ENCODE measurements around the gene CALHM3.

Gene CALHM3

GRCh38 chr10:103499881-103500280 lies 20.8 kb upstream of the CALHM3 start:
- no peak for DNase-seq (ENCODE audit: extremely low read depth, low read depth)
- TF ChIP-seq, protein P1, sequence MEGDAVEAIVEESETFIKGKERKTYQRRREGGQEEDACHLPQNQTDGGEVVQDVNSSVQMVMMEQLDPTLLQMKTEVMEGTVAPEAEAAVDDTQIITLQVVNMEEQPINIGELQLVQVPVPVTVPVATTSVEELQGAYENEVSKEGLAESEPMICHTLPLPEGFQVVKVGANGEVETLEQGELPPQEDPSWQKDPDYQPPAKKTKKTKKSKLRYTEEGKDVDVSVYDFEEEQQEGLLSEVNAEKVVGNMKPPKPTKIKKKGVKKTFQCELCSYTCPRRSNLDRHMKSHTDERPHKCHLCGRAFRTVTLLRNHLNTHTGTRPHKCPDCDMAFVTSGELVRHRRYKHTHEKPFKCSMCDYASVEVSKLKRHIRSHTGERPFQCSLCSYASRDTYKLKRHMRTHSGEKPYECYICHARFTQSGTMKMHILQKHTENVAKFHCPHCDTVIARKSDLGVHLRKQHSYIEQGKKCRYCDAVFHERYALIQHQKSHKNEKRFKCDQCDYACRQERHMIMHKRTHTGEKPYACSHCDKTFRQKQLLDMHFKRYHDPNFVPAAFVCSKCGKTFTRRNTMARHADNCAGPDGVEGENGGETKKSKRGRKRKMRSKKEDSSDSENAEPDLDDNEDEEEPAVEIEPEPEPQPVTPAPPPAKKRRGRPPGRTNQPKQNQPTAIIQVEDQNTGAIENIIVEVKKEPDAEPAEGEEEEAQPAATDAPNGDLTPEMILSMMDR (IDR thresholded peaks at IDR 0.05; ENCODE audit: low read depth, low read length, missing control alignments), result no peak
- H3K4me3 ChIP-seq (replicated peaks; ENCODE audit: low read depth, low read length), result no peak overlapping the region

DNA sequence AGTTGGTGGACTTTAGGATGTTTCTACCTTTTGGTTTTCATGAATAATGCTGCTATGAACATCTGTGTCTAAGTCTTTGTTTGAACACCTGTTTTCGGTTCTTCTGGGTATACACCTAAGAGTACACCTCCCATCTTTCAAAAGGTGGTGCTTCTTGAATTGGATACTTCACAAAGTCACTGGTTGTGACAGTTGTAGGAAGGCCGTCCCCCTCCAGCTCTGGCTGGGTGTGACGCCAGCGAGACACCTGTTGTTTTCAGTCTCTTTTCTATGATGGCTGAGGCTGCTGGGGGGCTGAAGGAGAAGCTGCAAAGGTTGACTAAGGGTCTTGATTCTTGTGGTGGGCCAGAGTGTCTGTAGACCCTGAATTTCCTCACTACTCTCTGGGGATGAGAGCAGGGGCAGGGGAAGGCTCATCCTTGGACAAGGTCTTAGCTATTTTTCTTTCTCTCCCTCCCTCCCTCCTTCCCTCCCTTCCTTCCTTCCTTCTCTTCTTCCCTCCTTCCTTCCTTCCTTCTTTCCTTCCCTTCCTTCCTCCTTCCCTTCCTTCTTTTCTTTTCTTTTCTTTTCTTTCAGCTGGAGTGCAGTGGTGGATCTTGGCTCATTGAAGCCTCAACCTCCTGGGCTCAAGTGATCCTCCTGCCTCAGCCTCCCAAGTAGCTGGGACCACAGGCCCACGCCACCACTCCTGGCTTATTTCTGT lies 20.0 kb upstream of the CALHM3 start:
- DNase-seq (ENCODE audit: extremely low read depth, low read depth), result no peak
- no peak overlapping the region for H3K4me3 ChIP-seq (replicated peaks; ENCODE audit: low read depth, low read length)
- TF ChIP-seq, protein P1 (IDR thresholded peaks at IDR 0.05; ENCODE audit: low read depth, low read length, missing control alignments), result no peak

DNA sequence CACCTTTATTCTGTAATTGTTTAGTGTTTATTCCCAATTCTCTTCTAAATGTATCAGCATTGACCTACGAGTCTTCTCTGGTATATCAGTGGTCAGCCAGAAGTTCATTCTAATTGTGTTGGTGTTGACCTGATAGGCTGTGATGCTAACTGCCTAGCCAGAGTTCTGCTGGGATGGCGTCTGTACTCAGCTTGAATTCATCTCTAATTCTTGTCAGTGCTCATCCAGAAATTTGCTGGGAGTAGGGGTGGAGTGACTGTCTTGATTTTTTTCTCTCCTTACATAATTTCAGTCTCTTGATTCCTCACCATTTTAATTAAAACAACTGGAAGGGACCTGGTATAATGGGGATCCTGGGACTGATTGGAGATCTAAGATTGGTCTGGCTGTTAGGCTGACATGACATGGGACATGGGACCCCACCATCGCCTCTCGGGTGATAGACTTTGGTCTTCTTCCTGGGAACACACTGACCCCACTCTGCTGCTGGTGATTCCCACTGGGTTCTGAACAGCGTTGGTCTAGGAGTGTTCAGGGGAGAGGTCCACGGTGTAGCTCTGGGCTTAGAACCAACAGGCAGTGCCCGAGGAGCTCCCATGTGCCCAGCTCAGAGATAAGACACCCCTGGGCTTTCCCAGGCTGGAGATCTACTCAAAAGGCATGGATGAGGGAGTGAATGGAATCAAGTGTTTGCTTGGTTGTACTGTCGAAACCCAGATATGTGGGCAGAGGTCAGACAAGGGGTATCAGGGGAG lies 18.3 kb upstream of the CALHM3 start:
- TF ChIP-seq, protein P1 (IDR thresholded peaks at IDR 0.05; ENCODE audit: low read depth, low read length, missing control alignments), result no peak
- no peak for DNase-seq (ENCODE audit: extremely low read depth, low read depth)
- H3K4me3 ChIP-seq (replicated peaks; ENCODE audit: low read depth, low read length), result no peak overlapping the region

- TF ChIP-seq, protein P1 (IDR thresholded peaks at IDR 0.05; ENCODE audit: low read depth, low read length, missing control alignments), result no peak
- H3K4me3 ChIP-seq (replicated peaks; ENCODE audit: low read depth, low read length), result no peak overlapping the region
- no peak for DNase-seq (ENCODE audit: extremely low read depth, low read depth)
Observed at GRCh38 chr10:103495321-103495720, 16.3 kb upstream of the CALHM3 start.

DNA sequence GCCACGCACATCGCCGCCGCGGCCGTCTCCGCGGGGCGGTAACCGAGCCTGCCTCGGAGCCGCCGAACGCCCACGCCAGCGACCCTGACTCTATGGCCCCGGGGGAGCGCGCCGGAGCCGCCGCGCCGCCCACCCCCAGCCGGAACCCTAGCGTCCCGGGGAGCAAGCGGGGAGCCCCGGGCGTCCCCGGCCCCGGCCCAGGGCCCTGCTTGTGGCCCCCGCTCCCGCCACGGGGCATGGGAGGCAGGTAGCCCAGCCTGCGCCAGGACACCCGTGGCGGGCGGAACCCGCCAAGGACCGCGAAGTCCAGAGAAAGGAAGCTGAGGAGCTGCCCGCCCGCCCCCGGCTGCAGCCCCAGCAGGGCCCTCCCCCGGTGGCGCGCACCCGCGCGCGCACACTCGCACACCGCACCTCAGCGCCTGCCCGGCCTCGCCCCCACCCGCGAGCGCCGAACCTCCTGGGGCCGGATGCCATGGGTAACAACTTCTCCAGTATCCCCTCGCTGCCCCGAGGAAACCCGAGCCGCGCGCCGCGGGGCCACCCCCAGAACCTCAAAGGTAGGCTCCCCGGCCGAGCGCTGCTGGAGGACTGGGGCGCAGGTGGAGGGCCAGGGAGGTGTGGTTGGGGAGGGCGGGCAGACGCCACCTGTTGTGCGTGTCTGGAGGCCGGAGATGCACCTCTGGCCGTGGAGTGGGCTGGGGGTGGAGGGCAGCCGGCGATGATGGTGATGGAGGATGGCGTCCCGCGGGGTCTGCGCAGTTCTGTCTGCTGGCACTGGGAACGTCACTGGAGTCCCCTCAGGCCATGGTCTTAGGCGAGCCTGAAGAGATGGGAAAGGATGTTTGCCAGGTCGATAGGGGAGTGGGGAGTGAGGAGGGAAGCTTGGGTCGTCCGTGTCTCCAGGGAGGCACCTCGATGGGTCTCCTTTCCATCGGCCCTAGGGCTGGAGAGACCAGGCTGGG lies 15.2 kb upstream of the CALHM3 start:
- TF ChIP-seq, protein P1 (IDR thresholded peaks at IDR 0.05; ENCODE audit: low read depth, low read length, missing control alignments), result no peak
- H3K4me3 ChIP-seq (replicated peaks; ENCODE audit: low read depth, low read length), result peak overlapping the region; percentile 33
- no peak for DNase-seq (ENCODE audit: extremely low read depth, low read depth)

DNA sequence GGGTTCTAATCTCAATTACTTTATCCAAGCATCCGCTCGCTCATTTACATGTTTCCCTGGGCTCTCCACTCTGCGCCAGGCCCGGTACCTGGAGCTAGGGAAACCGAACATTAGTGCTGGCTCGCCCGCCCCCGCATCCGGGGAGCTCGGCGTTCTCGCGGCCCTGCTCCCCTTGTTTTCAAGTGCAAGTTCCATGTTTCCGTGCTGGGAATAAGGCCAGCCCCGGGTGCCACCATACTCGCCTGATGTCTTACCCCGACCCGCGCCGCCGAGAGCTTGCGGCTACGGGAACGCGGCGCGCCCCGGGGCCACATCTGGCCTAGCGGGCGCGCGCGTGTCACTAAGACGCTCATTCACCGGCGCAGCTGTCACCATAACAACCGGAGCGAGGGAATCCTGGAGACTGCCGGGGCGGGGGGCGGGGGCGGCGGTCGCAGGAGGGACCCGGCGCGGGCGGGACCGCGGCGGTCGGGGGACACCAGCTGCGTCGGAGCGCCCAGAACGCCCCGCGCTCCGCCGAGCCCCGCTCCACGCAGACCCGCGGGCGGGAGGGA lies 14.4 kb upstream of the CALHM3 start, which contains the start of gene NEURL1:
TSS of gene NEURL1 (plus strand) at position 344 of the 554 bp plus-strand sequence. CDS start 683 bp downstream, outside the sequence.
- no peak for DNase-seq (ENCODE audit: extremely low read depth, low read depth)
- TF ChIP-seq, protein P1 (IDR thresholded peaks at IDR 0.05; ENCODE audit: low read depth, low read length, missing control alignments), result no peak
- H3K4me3 ChIP-seq (replicated peaks; ENCODE audit: low read depth, low read length), result peak within 1 kb of the TSS; percentile 33
